H1 (cell line): ENCODE data around the gene SEMA3E.

Source experiments
- BCL11A ChIP-seq, 2 experiments: IDR thresholded peaks; one replicate each; pipeline ENCODE4 v1.6.1; 2011; ENCODE audit warnings: low read depth in 2 of 2, low read length in 2 of 2, mild to moderate bottlenecking in 2 of 2
- BRCA1 ChIP-seq: IDR thresholded peaks from 2 replicates; pipeline ENCODE4 v1.6.1; 2012; ENCODE audit warnings: low read depth, low read length, improper control_type of control experiment
- CHD1 ChIP-seq: IDR thresholded peaks from 2 replicates; pipeline ENCODE4 v1.6.1; 2012; ENCODE audit warnings: low read depth, low read length, improper control_type of control experiment
- CTCF ChIP-seq, 3 experiments: IDR thresholded peaks; 1 replicate in 2 of 3; 2 replicates in 1 of 3; pipeline versions ENCODE4 v1.5.1 to v1.6.1; 2011; ENCODE audit warnings: low read length in 3 of 3, mild to moderate bottlenecking in 3 of 3, inconsistent platforms in 2 of 3, low read depth in 1 of 3, moderate library complexity in 1 of 3; ENCODE audit not compliant: insufficient read depth in 1 of 3; ENCODE audit errors: control extremely low read depth in 1 of 3
- EP300 ChIP-seq, 2 experiments: IDR thresholded peaks; 1 replicate in 1 of 2; 2 replicates in 1 of 2; pipeline ENCODE4 v1.6.1; 2011 to 2012; ENCODE audit warnings: low read depth in 2 of 2, low read length in 2 of 2, mild to moderate bottlenecking in 2 of 2, borderline replicate concordance in 1 of 2, inconsistent platforms in 1 of 2, moderate library complexity in 1 of 2
- EZH2 ChIP-seq: fragments of 200-600 bp; sonication (generic); IDR thresholded peaks from 2 replicates; pipeline ENCODE4 v1.7.1; 2012; ENCODE audit warnings: low read depth, mild to moderate bottlenecking, moderate library complexity, low read length, inconsistent platforms; ENCODE audit not compliant: severe bottlenecking
- KDM4A ChIP-seq: IDR thresholded peaks from one replicate; pipeline ENCODE4 v1.7.1; 2012; ENCODE audit warnings: low read depth, mild to moderate bottlenecking, moderate library complexity, low read length, inconsistent platforms; ENCODE audit not compliant: severe bottlenecking
- KDM5A ChIP-seq: fragments of 200-600 bp; IDR thresholded peaks from 2 replicates; pipeline ENCODE4 v1.7.1; 2012; ENCODE audit warnings: mild to moderate bottlenecking, low read length, inconsistent platforms, mixed read lengths
- MAX ChIP-seq: IDR thresholded peaks from 2 replicates; pipeline ENCODE4 v1.6.1; 2012; ENCODE audit warnings: inconsistent platforms
- NRF1 ChIP-seq: IDR thresholded peaks from 2 replicates; pipeline ENCODE4 v1.6.1; 2011; ENCODE audit warnings: mild to moderate bottlenecking, low read depth, low read length, improper control_type of control experiment
- POLR2A ChIP-seq, 2 experiments: IDR thresholded peaks; 1 replicate in 1 of 2; 2 replicates in 1 of 2; pipeline ENCODE4 v1.6.1; 2011; ENCODE audit warnings: low read depth in 2 of 2, low read length in 2 of 2, mild to moderate bottlenecking in 2 of 2; ENCODE audit errors: control extremely low read depth in 1 of 2
- POLR2AphosphoS5 ChIP-seq: IDR thresholded peaks from 2 replicates; pipeline ENCODE4 v1.6.1; 2011; ENCODE audit warnings: low read depth, low read length
- SP2 ChIP-seq: IDR thresholded peaks from 2 replicates; pipeline ENCODE4 v1.6.1; 2012; ENCODE audit warnings: mild to moderate bottlenecking, low read length, inconsistent platforms

DNA sequence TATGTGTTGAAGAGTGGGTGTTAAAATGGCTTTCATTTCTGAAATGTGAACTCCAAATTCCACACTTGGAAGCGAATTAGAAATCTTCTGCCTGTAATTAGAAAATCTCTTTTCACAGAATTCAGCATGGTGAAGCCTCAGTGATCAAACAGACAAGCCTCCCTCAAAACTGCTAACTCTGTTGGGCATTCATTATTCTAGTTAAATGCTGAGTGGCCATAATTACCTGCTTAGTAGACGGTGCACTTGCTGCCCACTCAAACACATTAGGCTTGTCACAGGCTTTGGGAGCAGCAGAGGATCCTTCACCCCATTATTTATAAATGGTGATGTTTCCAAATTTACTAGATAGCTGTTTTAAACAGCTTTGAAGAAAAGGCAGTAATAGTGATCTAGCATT is 309.0 kb downstream of the SEMA3E start:
- TF ChIP-seq EP300 (IDR thresholded peaks at IDR 0.05; ENCODE audit: borderline replicate concordance in 1 of 2, low read depth in 2 of 2, low read length in 2 of 2) (no peak), SP2 (no peak), NRF1 (no peak), CTCF (IDR thresholded peaks at IDR 0.05; ENCODE audit: control extremely low read depth in 1 of 3, insufficient read depth in 1 of 3, low read depth in 1 of 3, low read length in 3 of 3) (no peak), BRCA1 (no peak), CHD1 (no peak), KDM5A (no peak), KDM4A (no peak), EZH2 (no peak), MAX (no peak), BCL11A (IDR thresholded peaks at IDR 0.05; ENCODE audit: low read depth in 2 of 2, low read length in 2 of 2) (no peak), POLR2A (IDR thresholded peaks at IDR 0.05; ENCODE audit: control extremely low read depth in 1 of 2, low read depth in 2 of 2, low read length in 2 of 2) (no peak), POLR2AphosphoS5 (no peak)
